Gastroesophageal sphincter (tissue), 4 donors: ENCODE data around the gene ZNF576. TPM values are rescaled to one million over a fixed set of nuclear protein-coding genes. Genes with fewer than 3 reads are reported as not detected.

Source experiments
- ATAC-seq: fragments of 150-250 bp; one replicate; pipeline ENCODE4 v1.9.1; 2016; ENCODE audit warnings: mild to moderate bottlenecking, moderate library complexity
- H3K27ac ChIP-seq, 4 donors: fragments of 200-600 bp; sonication (generic) in 3 of 4; 1 replicate in 3 of 4; 2 replicates in 1 of 4; pipeline ENCODE4 v1.5.1; 2016 to 2019
- H3K27me3 ChIP-seq: fragments of 200-600 bp; sonication (generic); one replicate; pipeline ENCODE4 v1.5.1; 2019
- H3K36me3 ChIP-seq, 2 donors: fragments of 200-600 bp; sonication (generic); one replicate each; pipeline ENCODE4 v1.5.1; 2019; ENCODE audit warnings: control low read depth in 1 of 2
- H3K4me1 ChIP-seq, 3 donors: fragments of 200-600 bp; sonication (generic); 1 replicate in 2 of 3; 2 replicates in 1 of 3; pipeline ENCODE4 v1.5.1; 2016 to 2019; ENCODE audit warnings: control low read depth in 2 of 3
- H3K4me3 ChIP-seq, 2 donors: fragments of 200-600 bp; sonication (generic); one replicate each; pipeline ENCODE4 v1.5.1; 2019; ENCODE audit warnings: mild to moderate bottlenecking in 1 of 2, moderate library complexity in 1 of 2
- H3K9me3 ChIP-seq, 3 donors: fragments of 200-600 bp; sonication (generic); one replicate each; pipeline ENCODE4 v1.5.1; 2017 to 2019; ENCODE audit warnings: control low read depth in 2 of 3
- CTCF ChIP-seq, 4 experiments: fragments of 200-600 bp in 2 of 4; fragments of 450-650 bp in 2 of 4; sonication (generic) in 1 of 4; IDR thresholded peaks; one replicate each; pipeline ENCODE4 v1.5.1; 2017 to 2019; ENCODE audit warnings: antibody characterized with exemption in 4 of 4, mild to moderate bottlenecking in 2 of 4, moderate library complexity in 2 of 4
- EP300 ChIP-seq: sonication (generic); formaldehyde crosslinking; IDR thresholded peaks from one replicate; pipeline ENCODE4 v1.6.1; 2017; ENCODE audit warnings: antibody characterized with exemption, mild to moderate bottlenecking
- POLR2A ChIP-seq, 2 donors: fragments of 450-650 bp; IDR thresholded peaks; one replicate each; pipeline ENCODE4 v1.6.1; 2017; ENCODE audit warnings: antibody characterized with exemption in 2 of 2, mild to moderate bottlenecking in 2 of 2, moderate library complexity in 1 of 2
- POLR2AphosphoS5 ChIP-seq: sonication (generic); formaldehyde crosslinking; IDR thresholded peaks from one replicate; pipeline ENCODE4 v1.6.1; 2017; ENCODE audit warnings: antibody characterized with exemption
- WGBS, 2 donors: methylation state at CpG; one replicate each; pipeline ENCODE4 v1.1.5; 2018; ENCODE audit warnings: low coverage in 1 of 2; 5-methylcytosine and 5-hydroxymethylcytosine counted together
- total RNA-seq, 4 donors: library from RNA; depleted of rRNA; stranded (reverse); fragments of >200 nt; gene quantifications; one replicate each; pipeline ENCODE4 v1.1.0, GENCODE V29; 2016

Gene ZNF576
- total RNA-seq, 4 donors from 2014 or later: 10.8 to 19.9 (median 14.2) TPM

- TF ChIP-seq CTCF (IDR thresholded peaks at IDR 0.05): no peak
- TF ChIP-seq POLR2AphosphoS5: no peak
- no peak for TF ChIP-seq EP300
- TF ChIP-seq POLR2A (IDR thresholded peaks at IDR 0.05): no peak
- ATAC-seq: no peak
- H3K36me3 ChIP-seq: peaks cover 0 to 80% of the 10 kb centered on the region in 2 donors
- no peaks in the 10 kb centered on the region for H3K9me3 ChIP-seq
- no peaks in the 10 kb centered on the region for H3K27me3 ChIP-seq
- H3K4me1 ChIP-seq: peaks cover 0 to 23% (median 14%) of the 10 kb centered on the region in 3 donors
- H3K27ac ChIP-seq: no peak overlapping the region
- 83% methylated on average over 6 of the region's 6 CpGs for WGBS, 2 donors
- no peak overlapping the region for H3K4me3 ChIP-seq
These were observed 6.7 kb upstream of the ZNF576 start for GRCh38 chr19:43589678-43590077.

- Histone ChIP-seq H3K4me1 (peaks cover 3 to 38% (median 20%) of the 10 kb centered on the region in 3 donors), H3K36me3 (peaks cover 0 to 63% of the 10 kb centered on the region in 2 donors), H3K27ac (no peak overlapping the region), H3K27me3 (no peaks in the 10 kb centered on the region), H3K9me3 (no peaks in the 10 kb centered on the region), H3K4me3 (no peak overlapping the region)
- ATAC-seq: no peak
- no peak for TF ChIP-seq POLR2AphosphoS5
- 89% methylated on average over 20 of the region's 63 CpGs; no CpG with 5 or more reads in 1 of the 2 donors for WGBS, 2 donors
These were observed 4.3 kb upstream of the ZNF576 start for GRCh38 chr19:43591904-43592772.

GRCh38 chr19:43592800-43593350 is 3.5 kb upstream of the ZNF576 start:
- Histone ChIP-seq H3K4me3 (no peak overlapping the region), H3K9me3 (no peaks in the 10 kb centered on the region), H3K4me1 (peaks cover 5 to 45% (median 28%) of the 10 kb centered on the region in 3 donors), H3K27ac (no peak overlapping the region), H3K27me3 (no peaks in the 10 kb centered on the region), H3K36me3 (peaks cover 0 to 63% of the 10 kb centered on the region in 2 donors)
- no peak for ATAC-seq
- WGBS, 2 donors: 88% methylated on average over 7 of the region's 37 CpGs; no CpG with 5 or more reads in 1 of the 2 donors
- TF ChIP-seq POLR2A (IDR thresholded peaks at IDR 0.05) (no peak), EP300 (no peak)

GRCh38 chr19:43594081-43594697 is 2.2 kb upstream of the ZNF576 start:
- TF ChIP-seq EP300 (no peak), POLR2AphosphoS5 (no peak), CTCF (IDR thresholded peaks at IDR 0.05) (no peak), POLR2A (IDR thresholded peaks at IDR 0.05) (no peak)
- peak overlapping the region; percentile 45 to 63 for H3K4me3 ChIP-seq
- H3K27me3 ChIP-seq: no peaks in the 10 kb centered on the region
- peaks cover 0 to 61% of the 10 kb centered on the region in 2 donors for H3K36me3 ChIP-seq
- no peak for ATAC-seq
- 58 to 75% methylated on average over 2 to 7 of the region's 10 CpGs for WGBS, 2 donors
- H3K4me1 ChIP-seq: peaks cover 5 to 52% (median 29%) of the 10 kb centered on the region in 3 donors
- no peaks in the 10 kb centered on the region for H3K9me3 ChIP-seq
- H3K27ac ChIP-seq: peak overlapping the region in 3 of 4 donors; percentile 36 to 97 (median 92)

GRCh38 chr19:43594710-43595604 is 1.4 kb upstream of the ZNF576 start:
- peak overlapping the region; percentile 62 to 97 (median 87) for H3K27ac ChIP-seq
- H3K36me3 ChIP-seq: peaks cover 0 to 62% of the 10 kb centered on the region in 2 donors
- 2% methylated on average over 9 of the region's 64 CpGs; no CpG with 5 or more reads in 1 of the 2 donors for WGBS, 2 donors
- H3K4me1 ChIP-seq: peaks cover 5 to 52% (median 29%) of the 10 kb centered on the region in 3 donors
- H3K9me3 ChIP-seq: no peaks in the 10 kb centered on the region
- no peaks in the 10 kb centered on the region for H3K27me3 ChIP-seq
- TF ChIP-seq EP300: no peak
- TF ChIP-seq CTCF (IDR thresholded peaks at IDR 0.05): peak in 3 of 4 experiments; percentile 45 to 65 (median 53)
- no peak for ATAC-seq
- peak overlapping the region; percentile 45 to 63 for H3K4me3 ChIP-seq
